ENCODE results near the gene RAB7B. TPM values are rescaled to one million over a fixed set of nuclear protein-coding genes. Genes with fewer than 3 reads are reported as not detected.

Gene RAB7B
- total RNA-seq, 6 experiments from 2014 or later, result 0.14 to 1.4 (median 0.37) TPM

GRCh38 chr1:205974712-205975111 is 28.5 kb downstream of the RAB7B start:
- intact Hi-C loops (cut with DNase I), result loop anchor here (5.0 kb wide), 2 partner anchors 47 to 177 kb away; no protein-coding TSS in a partner anchor
- H3K4me3 ChIP-seq, result no peak overlapping the region
- H3K9me3 ChIP-seq, result no peaks in the 10 kb centered on the region
- H3K36me3 ChIP-seq, result no peaks in the 10 kb centered on the region
- DNase-seq, result no peak
- H3K27ac ChIP-seq, result no peak overlapping the region
- no peaks in the 10 kb centered on the region for H3K27me3 ChIP-seq
- TF ChIP-seq CTCF (IDR thresholded peaks at IDR 0.05) (no peak), POLR2A (IDR thresholded peaks at IDR 0.05) (no peak)
- H3K4me1 ChIP-seq, result no peaks in the 10 kb centered on the region
- WGBS (ENCODE audit: insufficient coverage, low coverage, low lambda C conversion rate, missing lambda C conversion rate), result 56% methylated on average over 3 of the region's 3 CpGs
- no peak for ATAC-seq

DNA sequence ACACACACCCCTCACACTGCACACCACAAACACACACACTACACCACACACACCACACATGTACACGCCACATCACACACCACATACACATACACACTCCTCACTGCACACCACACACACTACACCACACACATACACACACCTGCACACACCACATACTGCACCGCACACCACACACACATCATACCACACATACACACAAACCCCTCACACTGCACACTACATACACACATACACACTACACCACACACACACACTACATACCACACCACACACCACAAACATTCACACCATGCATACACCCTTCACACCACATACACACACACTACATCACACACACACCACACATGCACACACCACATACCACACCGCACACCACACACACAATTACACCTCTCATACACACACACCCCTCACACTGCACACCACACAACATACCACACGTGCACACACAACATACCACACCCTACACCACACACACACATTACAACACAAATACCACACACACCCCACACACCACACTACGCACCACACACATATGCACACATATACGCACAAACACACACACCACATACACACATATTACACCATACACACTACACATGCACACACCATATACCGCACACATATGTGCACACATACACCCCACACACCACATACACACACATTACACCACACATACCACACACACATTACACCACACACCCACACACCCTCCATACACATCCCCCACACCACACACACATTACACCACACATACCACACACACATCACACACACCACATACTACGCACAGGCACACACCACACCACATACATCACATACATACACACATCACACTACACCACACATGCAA is 29.6 kb downstream of the RAB7B start:
- TF ChIP-seq POLR2A (IDR thresholded peaks at IDR 0.05), result no peak
- no peaks in the 10 kb centered on the region for H3K9me3 ChIP-seq
- no peaks in the 10 kb centered on the region for H3K27me3 ChIP-seq
- no peak overlapping the region for H3K27ac ChIP-seq
- DNase-seq, result no peak
- ATAC-seq, result no peak
- no peak overlapping the region for H3K4me3 ChIP-seq
- intact Hi-C loops (cut with DNase I), result no loop called here
- no peaks in the 10 kb centered on the region for H3K4me1 ChIP-seq
- WGBS (ENCODE audit: insufficient coverage, low coverage, low lambda C conversion rate, missing lambda C conversion rate), result 90% methylated on average over 8 of the region's 8 CpGs
- H3K36me3 ChIP-seq, result no peaks in the 10 kb centered on the region

DNA sequence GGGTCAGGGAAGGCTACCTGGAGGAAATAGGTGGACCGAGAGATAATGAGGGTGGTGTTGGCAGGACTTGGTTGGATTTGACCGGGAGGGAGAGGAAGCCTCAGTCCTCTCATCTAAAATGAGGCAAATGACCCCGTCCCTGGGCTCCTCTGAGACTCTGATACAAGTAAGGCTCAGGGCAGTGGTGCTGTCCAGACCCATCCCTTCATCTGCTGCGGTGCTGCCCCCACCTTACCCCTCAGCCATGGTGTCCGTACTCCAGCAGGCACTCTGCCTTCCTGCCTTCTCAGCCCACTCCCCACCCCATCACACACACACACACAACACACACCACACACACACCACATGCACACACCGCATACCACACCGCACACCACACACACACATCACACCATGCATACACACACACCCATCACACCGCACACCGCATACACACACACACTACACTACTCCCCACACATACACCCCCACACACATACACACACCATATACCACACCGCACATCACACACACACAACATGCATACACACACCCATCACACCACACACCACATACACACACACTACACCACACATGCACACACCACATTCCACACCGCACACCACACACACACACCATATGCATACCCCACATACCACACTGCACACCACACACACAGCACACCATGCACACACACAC is 30.6 kb downstream of the RAB7B start:
- H3K4me1 ChIP-seq, result no peaks in the 10 kb centered on the region
- H3K27ac ChIP-seq, result no peak overlapping the region
- no peaks in the 10 kb centered on the region for H3K36me3 ChIP-seq
- DNase-seq (no peak), ATAC-seq (no peak)
- no peak for TF ChIP-seq CTCF (IDR thresholded peaks at IDR 0.05)
- TF ChIP-seq POLR2A (IDR thresholded peaks at IDR 0.05), result no peak
- no peak overlapping the region for H3K4me3 ChIP-seq
- no peaks in the 10 kb centered on the region for H3K27me3 ChIP-seq
- 77% methylated on average over 8 of the region's 11 CpGs for WGBS (ENCODE audit: insufficient coverage, low coverage, low lambda C conversion rate, missing lambda C conversion rate)
- no peaks in the 10 kb centered on the region for H3K9me3 ChIP-seq
- intact Hi-C loops (cut with DNase I), result no loop called here

GRCh38 chr1:205972081-205972480 is 31.1 kb downstream of the RAB7B start:
- ATAC-seq (no peak), DNase-seq (no peak)
- TF ChIP-seq POLR2A (IDR thresholded peaks at IDR 0.05), result no peak
- no peak for TF ChIP-seq CTCF (IDR thresholded peaks at IDR 0.05)
- H3K9me3 ChIP-seq, result no peaks in the 10 kb centered on the region
- H3K36me3 ChIP-seq, result no peaks in the 10 kb centered on the region
- H3K4me3 ChIP-seq, result no peak overlapping the region
- 66% methylated on average over 4 of the region's 4 CpGs for WGBS (ENCODE audit: insufficient coverage, low coverage, low lambda C conversion rate, missing lambda C conversion rate)
- intact Hi-C loops (cut with DNase I), result no loop called here
- no peak overlapping the region for H3K27ac ChIP-seq
- no peaks in the 10 kb centered on the region for H3K4me1 ChIP-seq
- no peaks in the 10 kb centered on the region for H3K27me3 ChIP-seq

- no peaks in the 10 kb centered on the region for H3K9me3 ChIP-seq
- DNase-seq (no peak), ATAC-seq (no peak)
- H3K27me3 ChIP-seq, result no peaks in the 10 kb centered on the region
- TF ChIP-seq POLR2A (IDR thresholded peaks at IDR 0.05), result no peak
- TF ChIP-seq CTCF (IDR thresholded peaks at IDR 0.05), result no peak
- no peak overlapping the region for H3K4me3 ChIP-seq
- no peaks in the 10 kb centered on the region for H3K4me1 ChIP-seq
- intact Hi-C loops (cut with DNase I), result no loop called here
- WGBS (ENCODE audit: insufficient coverage, low coverage, low lambda C conversion rate, missing lambda C conversion rate), result 80% methylated on average over 1 of the region's 4 CpGs
- no peak overlapping the region for H3K27ac ChIP-seq
- H3K36me3 ChIP-seq, result no peaks in the 10 kb centered on the region
These were observed 32.1 kb downstream of the RAB7B start for GRCh38 chr1:205971082-205971481.

Data from right lobe of liver (tissue), 6 donors.